Stimulated activated CD8-positive, alpha-beta memory T cell treated with anti-CD3 and anti-CD28 coated beads, Interleukin-7, amount 100 ng/mL, for 4 hours (primary cell): Measurements from ENCODE around the gene TBC1D23.
A peak's percentile ranks its signal among the peaks of the same experiment; 100 is the strongest.
"Not testable (repeated sequence)": the region's sequence is repeated elsewhere in the genome, so short reads cannot be mapped to it uniquely, and the experiment has no call there.

ENCODE experiments used
- DNase-seq, 2 donors: peaks; one replicate each; pipeline ENCODE4 v3.0.0-alpha.2; 2020; ENCODE audit warnings: low read depth in 2 of 2

The TBC1D23 gene

DNA sequence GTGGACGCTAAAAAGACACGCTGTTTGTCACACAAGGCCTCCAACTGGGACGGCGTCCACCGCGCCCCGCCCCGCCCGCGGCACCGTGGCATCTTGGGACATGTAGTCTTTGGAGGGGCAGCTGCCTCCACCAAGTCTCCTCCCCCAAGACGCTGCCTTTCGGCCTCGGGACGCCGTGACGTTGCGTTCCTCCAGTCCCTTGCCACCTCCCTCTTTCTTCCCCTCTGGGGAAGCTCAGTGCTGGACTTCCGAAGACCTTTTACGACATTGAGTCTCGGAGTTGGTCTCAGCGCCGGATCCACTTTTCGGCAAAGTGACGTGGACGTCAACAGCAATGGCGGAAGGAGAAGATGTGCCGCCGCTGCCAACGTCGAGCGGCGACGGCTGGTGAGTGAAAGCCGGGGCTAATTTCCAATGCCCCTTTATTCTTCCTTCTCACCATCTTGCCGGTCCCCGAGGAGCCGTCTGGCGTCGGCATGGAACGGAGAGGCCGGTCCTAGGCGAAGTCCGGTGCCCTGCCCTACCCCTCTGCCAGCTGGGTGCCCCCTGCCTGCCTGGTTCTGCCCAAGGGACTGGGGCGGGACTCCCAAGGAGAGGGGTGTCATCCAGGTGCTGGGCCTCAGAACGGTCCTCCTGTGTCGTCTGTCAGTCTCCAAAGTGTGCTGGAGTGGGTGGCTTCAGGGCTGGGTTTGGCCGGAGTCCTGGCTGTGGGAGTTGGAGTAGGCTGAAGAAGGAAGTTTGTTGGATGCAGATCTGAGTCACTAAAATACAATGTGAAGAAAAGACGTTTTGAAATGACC, at the start of gene TBC1D23:
TSS of gene TBC1D23 (plus strand) at position 308 of the 800 bp plus-strand sequence. CDS start at position 335, 27 bp downstream.
- DNase-seq: peak; percentile 97

DNA sequence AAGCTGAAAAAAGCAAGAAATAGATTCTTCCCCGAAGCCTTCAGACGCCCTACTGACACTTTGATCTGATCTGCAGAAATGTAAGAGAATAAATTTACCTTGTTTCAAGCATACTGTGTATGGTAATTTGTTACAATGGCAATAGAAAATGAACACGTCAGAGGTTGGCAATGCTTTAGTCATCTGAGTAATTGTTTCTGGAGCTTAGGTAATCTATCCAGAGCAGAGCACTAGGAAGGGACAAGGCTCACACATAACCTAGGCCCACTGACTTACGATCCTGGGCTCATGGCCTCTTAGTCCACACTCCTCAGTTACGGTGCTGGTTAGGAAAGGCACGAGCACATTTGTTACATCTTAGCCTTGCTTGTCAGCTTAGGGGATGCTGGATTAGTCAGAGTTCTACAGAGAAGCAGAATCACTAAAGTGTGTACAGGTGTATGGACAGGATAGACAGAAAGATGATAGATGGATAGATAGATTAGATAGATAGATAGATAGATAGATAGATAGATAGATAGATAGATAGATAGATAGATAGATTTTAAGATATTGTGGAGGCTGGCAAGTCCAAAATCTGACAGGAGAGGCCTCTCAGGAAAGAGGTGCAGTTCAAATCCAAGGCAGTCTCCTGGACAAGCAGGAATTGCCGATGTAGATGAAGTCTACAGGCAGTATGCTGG, 46.8 kb upstream of the TBC1D23 start:
- DNase-seq: no peak

- no peak for DNase-seq
Observed at GRCh38 chr3:100214574-100214964, 46.2 kb upstream of the TBC1D23 start.

GRCh38 chr3:100216713-100217112, 44.1 kb upstream of the TBC1D23 start:
- no peak for DNase-seq

- DNase-seq: no peak
Observed at GRCh38 chr3:100221159-100221558, 39.6 kb upstream of the TBC1D23 start.

GRCh38 chr3:100225193-100225592, 35.6 kb upstream of the TBC1D23 start:
- DNase-seq: no peak

DNA sequence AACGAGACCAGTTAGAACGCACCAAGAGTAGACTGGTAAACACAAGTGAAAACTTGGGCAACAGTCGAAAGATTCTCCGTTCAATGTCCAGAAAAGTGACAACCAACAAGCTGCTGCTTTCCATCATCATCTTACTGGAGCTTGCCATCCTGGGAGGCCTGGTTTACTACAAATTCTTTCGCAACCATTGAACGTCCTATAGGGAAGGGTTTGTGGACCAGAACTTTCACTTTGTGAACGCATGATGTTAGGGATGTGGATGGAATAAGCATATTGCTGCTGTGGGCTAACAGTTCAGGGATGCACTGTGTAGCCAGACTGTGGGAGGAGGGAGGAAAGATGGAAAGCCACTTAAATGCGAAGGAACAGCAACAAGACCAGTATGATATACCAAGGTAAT, 34.9 kb upstream of the TBC1D23 start:
- no peak for DNase-seq

GRCh38 chr3:100226712-100227429, 33.9 kb upstream of the TBC1D23 start:
- no peak for DNase-seq

DNA sequence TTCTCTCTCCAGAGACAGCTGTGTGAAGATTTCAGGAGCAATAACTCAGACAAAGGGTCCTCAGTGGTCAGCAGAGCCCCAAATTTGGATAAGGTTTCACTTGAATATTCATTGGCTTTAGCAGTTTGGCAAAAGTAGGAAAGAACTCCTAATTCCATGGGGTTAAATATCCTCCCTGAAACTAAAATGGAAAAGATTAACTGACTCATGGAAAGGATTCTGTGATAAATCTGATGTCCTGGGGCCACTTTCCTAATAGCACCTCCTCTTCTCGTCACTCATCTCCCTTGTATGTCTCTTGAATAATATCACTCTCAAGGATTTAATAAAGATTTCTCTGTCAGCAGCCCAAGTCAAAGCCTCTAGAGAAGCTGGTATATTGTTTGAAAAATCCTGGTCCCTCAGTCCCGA, 33.3 kb upstream of the TBC1D23 start:
- DNase-seq: no peak

GRCh38 chr3:100228247-100228646, 32.5 kb upstream of the TBC1D23 start:
- no peak for DNase-seq

- not testable (repeated sequence) for DNase-seq
Observed at GRCh38 chr3:100229188-100229587, 31.6 kb upstream of the TBC1D23 start.

- DNase-seq: no peak
Observed at GRCh38 chr3:100230710-100231109, 30.1 kb upstream of the TBC1D23 start.

DNA sequence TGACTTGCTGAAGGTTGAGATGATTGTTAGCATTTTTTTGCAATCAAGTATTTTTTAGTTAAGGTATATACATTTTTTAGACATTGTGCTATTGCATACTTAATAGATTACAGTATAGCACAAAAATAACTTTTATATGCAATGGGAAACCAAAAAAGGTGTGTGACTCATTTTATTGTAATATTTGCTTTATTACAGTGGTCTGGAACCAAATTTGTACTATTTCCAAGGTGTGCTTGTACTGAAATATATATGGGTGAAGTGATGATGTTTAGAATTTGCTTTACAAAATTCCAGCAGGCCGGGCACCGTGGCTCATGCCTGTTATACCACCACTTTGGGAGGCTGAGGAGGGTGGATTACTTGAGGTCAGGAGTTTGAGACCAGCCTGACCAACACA, 29.1 kb upstream of the TBC1D23 start:
- no peak for DNase-seq

DNA sequence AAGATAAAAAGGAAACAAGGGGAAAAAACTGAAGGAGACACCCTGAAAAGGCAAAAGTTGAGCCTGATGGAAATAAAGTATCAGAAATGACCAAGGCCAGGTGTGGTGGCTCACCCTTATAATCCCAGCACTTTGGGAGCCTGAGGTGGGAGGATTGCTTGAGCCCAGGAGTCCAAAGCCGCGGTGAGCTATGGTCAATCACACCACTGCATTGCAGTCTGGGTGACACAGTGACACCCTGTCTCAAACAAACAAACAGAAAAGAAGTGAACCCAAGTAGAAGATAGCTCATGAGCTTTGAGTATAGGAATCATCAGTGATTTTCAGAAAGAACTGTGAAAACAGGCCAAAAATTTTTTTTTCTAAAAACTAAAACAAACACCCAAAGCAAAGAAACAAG, 26.4 kb upstream of the TBC1D23 start:
- DNase-seq: no peak

DNA sequence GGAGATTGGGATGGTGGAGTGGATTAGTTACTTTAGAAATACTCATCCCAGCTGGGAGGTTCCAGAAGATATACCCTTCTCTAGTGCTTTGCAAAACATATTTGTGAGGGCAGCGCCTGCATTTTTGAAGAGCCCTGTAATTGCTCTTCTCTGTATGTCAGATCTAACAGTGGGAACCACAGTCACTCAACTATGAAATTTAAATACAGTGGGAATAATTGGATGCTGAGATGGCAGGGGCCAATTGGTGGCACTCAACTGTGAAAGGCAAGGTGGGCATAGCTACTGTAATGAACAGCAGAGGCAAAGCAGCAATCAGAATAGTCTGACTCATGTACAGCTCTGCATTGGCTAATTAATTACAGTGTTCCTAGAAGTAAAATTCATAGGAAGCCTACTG, 22.2 kb upstream of the TBC1D23 start:
- no peak for DNase-seq

DNA sequence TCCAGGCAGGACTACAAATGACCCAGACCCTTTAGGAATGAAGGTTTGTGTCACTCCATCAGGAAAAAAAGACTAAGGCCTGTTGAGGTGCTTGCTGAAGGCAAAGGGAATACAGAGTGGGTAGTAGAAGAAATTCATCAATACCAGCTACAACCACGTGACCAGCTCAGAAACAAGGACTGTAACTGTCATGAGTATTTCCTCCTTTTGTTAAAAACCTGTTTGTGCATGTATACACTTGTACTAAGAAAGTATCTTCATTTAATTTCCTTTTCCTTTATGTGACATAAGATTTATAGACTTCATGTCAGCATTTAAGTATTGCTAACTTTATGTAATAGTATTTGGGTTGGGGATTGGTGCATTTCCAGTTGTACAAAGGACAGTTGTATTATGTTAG, 18.3 kb upstream of the TBC1D23 start:
- DNase-seq: not testable (repeated sequence)

- DNase-seq: no peak
Observed at GRCh38 chr3:100244264-100244663, 16.5 kb upstream of the TBC1D23 start.

- DNase-seq: no peak
Observed at GRCh38 chr3:100245136-100245535, 15.7 kb upstream of the TBC1D23 start.

DNA sequence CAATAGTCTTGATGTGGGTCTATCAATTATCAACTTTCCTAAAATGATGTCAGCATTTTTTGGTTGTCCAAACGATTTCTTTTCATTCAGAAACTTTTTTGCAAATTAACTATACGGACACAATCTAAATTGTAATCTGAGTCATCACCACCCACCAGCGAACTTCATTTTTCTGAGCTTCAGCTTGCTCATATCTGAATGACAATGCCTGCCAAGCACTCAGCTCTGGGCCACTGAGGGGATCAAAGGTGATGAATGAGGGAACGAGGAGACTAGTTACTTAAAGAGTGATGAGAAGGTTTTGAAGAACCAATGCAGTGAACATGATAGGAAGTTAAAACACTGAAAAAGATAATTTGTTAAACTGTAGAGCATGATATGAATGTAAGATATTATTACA, 14.9 kb upstream of the TBC1D23 start:
- DNase-seq: no peak

- no peak for DNase-seq
Observed at GRCh38 chr3:100246999-100247398, 13.8 kb upstream of the TBC1D23 start.

- no peak for DNase-seq
Observed at GRCh38 chr3:100252001-100252400, 8.8 kb upstream of the TBC1D23 start.

DNA sequence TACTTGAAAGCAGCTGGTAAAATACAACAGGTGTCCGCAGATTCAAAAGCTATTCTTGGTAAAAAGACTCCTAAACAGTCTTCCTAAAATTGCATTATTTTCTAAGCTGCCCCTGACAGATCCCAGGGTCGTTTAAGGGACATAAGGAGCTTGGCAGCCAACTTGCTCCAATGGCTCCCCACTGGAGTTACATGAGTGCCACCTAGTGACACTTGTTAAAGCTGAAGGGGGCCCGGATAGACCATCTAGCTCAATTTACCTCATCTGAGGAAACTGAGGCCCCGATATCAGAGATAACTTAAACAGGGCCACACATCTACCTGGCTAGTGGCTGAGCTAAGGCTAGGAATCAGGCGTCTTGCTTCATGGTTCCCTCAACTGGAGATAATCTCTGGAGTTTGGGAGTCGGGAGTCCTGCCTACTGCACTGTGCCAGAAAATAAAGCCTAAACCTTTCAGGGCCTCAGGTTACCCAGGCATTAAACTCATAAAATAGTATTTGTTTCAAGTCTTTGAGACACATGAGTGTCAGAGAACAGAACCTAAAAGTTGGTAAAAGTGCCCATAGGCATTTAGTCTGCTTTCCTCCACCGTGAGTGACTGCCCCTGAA, 6.5 kb upstream of the TBC1D23 start:
- DNase-seq: no peak
